ENCODE results near the gene LDLRAD3. TPM values are rescaled to one million over a fixed set of nuclear protein-coding genes. Genes with fewer than 3 reads are reported as not detected.
"Not testable (repeated sequence)": the region's sequence is repeated elsewhere in the genome, so short reads cannot be mapped to it uniquely, and the experiment has no call there.

Gene LDLRAD3
- total and polyA plus RNA-seq, 3 donors from 2014 or later: 7.1 to 14.6 (median 12.0) TPM

- no peak for DNase-seq
- H3K9me3 ChIP-seq: no peaks in the 10 kb centered on the region
- TF ChIP-seq CTCF (IDR thresholded peaks at IDR 0.05) (no peak), POLR2A (IDR thresholded peaks at IDR 0.05) (no peak)
- intact Hi-C loops (cut with DNase I; ENCODE audit: low total_unique reads): no loop called here
- H3K27ac ChIP-seq: no peak overlapping the region
- H3K27me3 ChIP-seq: no peaks in the 10 kb centered on the region
- 92 to 96% methylated on average over 4 of the region's 4 CpGs for WGBS, 2 donors
- H3K4me3 ChIP-seq: no peak overlapping the region
- H3K36me3 ChIP-seq (ENCODE audit: low read depth, missing control alignments): no peaks in the 10 kb centered on the region
- peaks cover 3% of the 10 kb centered on the region for H3K4me1 ChIP-seq
These were observed 100.8 kb downstream of the LDLRAD3 start for GRCh38 chr11:36044636-36045035.

DNA sequence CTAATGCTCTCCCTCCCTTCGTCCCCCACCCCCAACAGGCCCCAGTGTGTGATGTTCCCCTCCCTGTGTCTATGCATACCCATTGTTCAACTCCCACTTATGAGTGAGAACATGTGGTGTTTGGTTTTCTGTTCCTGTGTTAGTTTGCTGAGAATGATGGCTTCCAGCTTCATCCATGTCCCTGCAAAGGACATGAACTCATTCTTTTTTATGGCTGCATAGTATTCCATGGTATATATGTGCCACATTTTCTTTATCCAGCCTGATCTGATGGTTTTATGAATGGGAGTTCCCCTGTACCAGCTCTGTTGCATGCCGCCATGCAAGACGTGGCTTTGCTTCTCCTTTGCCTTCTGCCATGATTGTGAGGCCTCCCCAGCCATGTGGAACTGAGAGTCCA lies 102.1 kb downstream of the LDLRAD3 start:
- H3K9me3 ChIP-seq; intact Hi-C loops (cut with DNase I; ENCODE audit: low total_unique reads); H3K4me3 ChIP-seq; H3K4me1 ChIP-seq; DNase-seq; H3K27ac ChIP-seq; H3K36me3 ChIP-seq (ENCODE audit: low read depth, missing control alignments); H3K27me3 ChIP-seq: not testable (repeated sequence)
- WGBS, 2 donors: 94 to 100% methylated on average over 3 of the region's 3 CpGs

DNA sequence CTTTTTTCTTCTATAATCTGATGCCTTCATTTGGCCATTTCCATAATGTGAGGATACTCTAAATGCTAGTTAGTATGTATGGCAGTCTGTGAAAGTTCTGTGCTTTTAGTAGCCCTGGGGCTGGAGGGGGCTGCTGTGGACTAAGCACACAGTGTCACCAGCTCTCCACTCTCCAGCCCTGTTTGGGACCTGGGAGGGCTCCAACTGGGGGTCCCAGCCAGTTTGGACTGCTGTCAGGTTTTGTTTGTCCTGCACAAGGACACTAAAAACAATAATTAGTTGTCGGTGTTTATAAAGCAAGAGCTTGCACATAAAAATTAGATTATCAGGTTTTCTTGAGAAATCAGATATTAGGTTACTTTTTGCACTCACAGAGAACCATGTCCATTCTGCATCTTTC lies 103.1 kb downstream of the LDLRAD3 start:
- Histone ChIP-seq H3K4me3 (no peak overlapping the region), H3K36me3 (ENCODE audit: low read depth, missing control alignments) (no peaks in the 10 kb centered on the region), H3K4me1 (peaks cover 3% of the 10 kb centered on the region), H3K27ac (no peak overlapping the region), H3K27me3 (no peaks in the 10 kb centered on the region), H3K9me3 (no peaks in the 10 kb centered on the region)
- 38 to 52% methylated on average over 1 of the region's 1 CpG for whole genome bisulfite sequencing, 2 donors
- intact Hi-C loops (cut with DNase I; ENCODE audit: low total_unique reads): no loop called here
- TF ChIP-seq POLR2A (IDR thresholded peaks at IDR 0.05) (no peak), CTCF (IDR thresholded peaks at IDR 0.05) (no peak)
- no peak for DNase-seq

GRCh38 chr11:36047344-36047743 lies 103.5 kb downstream of the LDLRAD3 start:
- TF ChIP-seq POLR2A (IDR thresholded peaks at IDR 0.05) (no peak), CTCF (IDR thresholded peaks at IDR 0.05) (no peak)
- no peak for DNase-seq
- intact Hi-C loops (cut with DNase I; ENCODE audit: low total_unique reads): no loop called here
- H3K27ac ChIP-seq: no peak overlapping the region
- WGBS, 2 donors: 78 to 83% methylated on average over 2 of the region's 2 CpGs
- H3K9me3 ChIP-seq: no peaks in the 10 kb centered on the region
- H3K4me1 ChIP-seq: peaks cover 3% of the 10 kb centered on the region
- no peaks in the 10 kb centered on the region for H3K27me3 ChIP-seq
- no peak overlapping the region for H3K4me3 ChIP-seq
- no peaks in the 10 kb centered on the region for H3K36me3 ChIP-seq (ENCODE audit: low read depth, missing control alignments)

GRCh38 chr11:36048496-36049247 lies 104.8 kb downstream of the LDLRAD3 start:
- Histone ChIP-seq H3K27me3 (no peaks in the 10 kb centered on the region), H3K9me3 (no peaks in the 10 kb centered on the region), H3K36me3 (ENCODE audit: low read depth, missing control alignments) (no peaks in the 10 kb centered on the region), H3K4me3 (no peak overlapping the region), H3K4me1 (peaks cover 3% of the 10 kb centered on the region), H3K27ac (no peak overlapping the region)
- WGBS, 2 donors: 67 to 77% methylated on average over 5 of the region's 5 CpGs
- DNase-seq: no peak
- intact Hi-C loops (cut with DNase I; ENCODE audit: low total_unique reads): no loop called here
- TF ChIP-seq CTCF (IDR thresholded peaks at IDR 0.05) (no peak), POLR2A (IDR thresholded peaks at IDR 0.05) (no peak)
